Nasal cavity respiratory epithelium epithelial cell of viscerocranial mucosa (primary cell): Measurements from ENCODE around the gene HMG20A. TPM values are rescaled to one million over a fixed set of nuclear protein-coding genes. Genes with fewer than 3 reads are reported as not detected.

ENCODE experiments used
- total RNA-seq: library from RNA; depleted of rRNA; stranded (reverse); fragments of >200 nt; gene quantifications from 2 replicates; pipeline ENCODE4 v1.2.3, GENCODE V29; 2014

The HMG20A gene
- 21.2 and 29.3 TPM in 2 replicates for total RNA-seq

DNA sequence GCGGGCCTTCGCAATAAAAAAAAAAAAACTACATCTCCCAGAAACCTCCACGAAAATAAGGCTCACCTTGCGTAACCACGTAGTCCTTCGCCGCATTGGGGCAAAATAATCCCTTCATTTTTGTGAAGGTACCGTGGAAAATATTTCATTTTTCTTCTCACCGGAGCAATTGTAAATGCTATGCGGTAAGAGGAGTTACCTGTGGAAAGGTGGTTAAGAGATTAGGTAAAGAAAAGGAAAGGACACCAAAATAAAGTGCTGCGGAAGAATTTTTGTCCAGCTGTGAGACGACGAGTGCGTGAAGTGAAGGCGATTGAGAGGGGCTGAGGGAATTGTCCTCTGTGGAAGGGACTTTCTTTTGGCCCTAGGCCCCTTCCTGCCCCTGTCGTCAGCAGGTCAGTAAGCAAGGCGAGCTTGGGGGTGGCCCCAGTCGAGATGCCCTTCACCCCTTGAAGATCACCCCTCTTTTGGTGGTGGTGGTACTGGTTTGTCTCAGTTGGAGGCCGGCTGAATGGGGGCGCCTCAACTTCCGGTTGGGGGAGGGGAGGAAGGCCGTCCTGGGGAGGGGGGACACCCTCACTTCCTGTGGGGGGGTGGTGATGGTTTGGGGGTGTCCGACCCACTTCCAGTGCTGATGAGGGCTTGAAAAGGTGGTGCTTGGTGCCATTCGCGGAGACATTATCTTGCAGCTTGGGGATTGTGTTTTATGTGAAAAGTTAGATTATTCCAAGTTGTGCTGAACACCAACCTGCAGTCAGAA, at the start of gene HMG20A:
Gene HMG20A (plus strand): TSS at position 279 of the 760 bp plus-strand sequence. CDS start 37,520 bp downstream, outside the sequence.

DNA sequence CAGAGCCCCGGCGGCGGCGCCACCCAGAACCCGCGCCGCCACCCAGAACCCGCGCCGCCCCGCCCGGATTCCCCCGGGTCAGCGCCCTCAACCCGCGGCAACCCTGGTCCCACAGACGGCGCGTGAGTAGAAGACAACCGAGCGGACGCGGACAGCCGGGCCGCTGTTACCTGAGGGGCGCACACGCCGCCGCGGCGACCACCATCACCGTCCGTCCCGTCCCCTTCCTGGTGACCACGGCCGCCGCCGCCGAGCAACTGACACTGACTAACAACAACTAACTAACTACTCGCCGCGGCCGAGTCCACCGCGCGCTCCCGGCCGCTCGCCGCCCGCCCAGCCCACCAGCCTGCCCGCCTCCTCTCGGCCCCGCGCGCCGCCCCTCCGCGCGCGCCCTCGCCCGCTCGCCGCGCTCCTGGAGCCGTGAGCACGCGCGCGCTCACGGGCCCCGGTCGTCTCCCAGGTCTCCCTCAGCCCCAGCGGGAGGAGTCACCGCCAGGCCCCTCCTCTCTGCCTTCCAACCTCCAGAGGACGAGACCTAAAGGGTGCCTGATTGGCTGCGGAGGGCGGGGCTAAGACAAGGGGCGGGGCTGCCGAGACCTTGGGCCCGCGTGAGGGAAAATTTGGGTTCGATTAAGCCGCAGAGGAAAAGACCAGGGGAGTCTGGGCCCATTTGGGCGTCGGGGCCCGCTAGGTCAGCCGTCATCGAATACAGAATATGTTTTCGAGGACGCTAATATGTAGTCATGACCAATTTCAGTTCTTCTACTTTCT, 665 bp upstream of the HMG20A start, which contains the start of gene PEAK1:
Gene PEAK1 (minus strand): TSS at position 269 of the 774 bp plus-strand sequence. CDS start 238,178 bp downstream, outside the sequence.

Other genes with a start within 250 kb of the HMG20A start
- gene PEAK1, start 784 bp upstream of the HMG20A start, total RNA-seq = 12.3 and 21.6 TPM in 2 replicates
- gene LINGO1, start 212.0 kb downstream of the HMG20A start, total RNA-seq = under 0.01 TPM in 1 of 2 replicates, not detected in the other